HuH-7 (cell line): ENCODE data around the gene TMEM11.

ENCODE experiments used
- DNase-seq: peaks from one replicate; pipeline ENCODE4 v3.0.0; 2011; ENCODE audit warnings: low spot score

The TMEM11 gene

DNA sequence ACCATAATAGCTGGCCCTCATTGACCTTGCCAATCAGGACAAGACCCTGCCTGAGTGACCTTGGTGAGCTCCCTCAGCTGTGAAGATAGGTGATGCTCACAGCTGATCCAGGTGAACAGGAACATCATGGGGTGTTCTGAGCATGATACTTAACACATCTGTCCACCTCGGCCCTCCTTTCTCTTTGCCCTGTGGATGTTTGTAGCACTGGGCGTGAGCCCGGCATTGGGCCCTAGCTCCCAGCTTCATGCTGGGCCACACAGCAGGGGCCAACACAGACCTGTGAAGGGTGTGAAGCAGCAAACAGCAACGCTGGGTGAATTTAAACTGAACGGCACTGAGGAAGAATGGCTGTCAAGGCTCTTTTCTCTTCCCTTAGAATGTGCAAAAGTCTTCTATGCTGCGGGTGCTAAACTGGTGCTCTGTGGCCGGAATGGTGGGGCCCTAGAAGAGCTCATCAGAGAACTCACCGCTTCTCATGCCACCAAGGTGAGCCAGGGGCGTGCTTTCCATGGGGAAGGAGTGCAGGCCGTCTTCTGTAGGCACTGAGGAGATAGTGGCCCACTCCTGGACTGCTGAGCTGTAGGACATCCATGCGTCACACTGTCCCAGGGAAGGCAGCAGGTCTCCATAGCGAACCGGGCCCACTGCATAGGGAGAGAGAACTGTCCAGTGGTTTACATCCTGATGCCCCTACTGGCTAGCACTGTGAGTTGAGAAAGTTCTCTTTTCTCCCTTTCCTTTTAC lies 35.9 kb downstream of the TMEM11 start:
- DNase-seq: no peak

DNA sequence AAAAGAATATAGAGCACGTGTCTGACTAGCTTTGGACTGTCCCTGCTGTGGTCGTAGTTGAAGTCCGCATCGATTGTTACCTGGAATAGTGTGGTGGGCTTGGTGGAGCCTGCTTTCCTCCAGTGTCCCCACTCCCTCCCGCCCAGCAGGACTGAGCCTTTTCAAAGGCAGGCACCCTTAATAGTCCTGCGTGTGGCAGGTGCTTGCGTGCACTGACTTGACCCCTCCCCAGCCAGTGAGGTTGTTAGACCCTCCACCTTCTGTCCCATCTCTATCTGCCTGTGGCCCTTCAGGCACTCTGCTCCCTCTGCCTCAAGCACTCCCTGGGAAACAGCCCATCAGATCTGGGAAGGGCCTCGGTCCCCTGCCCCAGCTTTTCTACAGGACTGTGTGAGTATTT lies 36.6 kb downstream of the TMEM11 start:
- no peak for DNase-seq

DNA sequence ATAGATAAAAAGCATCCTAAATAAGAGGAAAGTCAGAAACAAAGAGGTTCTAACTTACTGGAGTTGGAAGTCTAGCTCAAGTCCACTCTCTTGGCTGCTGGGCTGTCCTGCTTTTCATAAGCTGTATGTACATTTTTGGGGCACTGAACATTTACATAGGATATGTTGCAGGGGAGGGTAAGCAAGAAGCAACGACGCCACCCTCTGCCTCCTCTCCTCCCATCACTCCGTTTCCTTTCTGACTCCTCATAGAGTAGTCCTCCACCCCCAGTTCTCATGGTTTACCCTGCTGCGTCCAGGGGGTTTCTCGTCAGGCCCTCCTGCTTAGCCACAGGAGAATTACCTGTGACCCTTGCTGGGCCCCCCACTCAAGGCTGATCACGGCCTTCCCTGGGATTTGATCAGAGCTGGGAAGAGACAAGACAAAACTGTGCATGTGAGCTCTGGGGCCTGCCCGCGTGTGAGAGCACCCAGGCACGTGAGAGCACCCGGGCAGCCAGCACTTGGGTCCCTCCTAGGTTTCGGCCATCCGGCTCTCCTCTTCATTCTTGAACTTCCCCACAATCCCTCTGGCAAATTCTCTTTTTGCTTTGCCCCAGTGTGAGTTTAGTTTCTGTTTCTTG lies 37.1 kb downstream of the TMEM11 start:
- no peak for DNase-seq

DNA sequence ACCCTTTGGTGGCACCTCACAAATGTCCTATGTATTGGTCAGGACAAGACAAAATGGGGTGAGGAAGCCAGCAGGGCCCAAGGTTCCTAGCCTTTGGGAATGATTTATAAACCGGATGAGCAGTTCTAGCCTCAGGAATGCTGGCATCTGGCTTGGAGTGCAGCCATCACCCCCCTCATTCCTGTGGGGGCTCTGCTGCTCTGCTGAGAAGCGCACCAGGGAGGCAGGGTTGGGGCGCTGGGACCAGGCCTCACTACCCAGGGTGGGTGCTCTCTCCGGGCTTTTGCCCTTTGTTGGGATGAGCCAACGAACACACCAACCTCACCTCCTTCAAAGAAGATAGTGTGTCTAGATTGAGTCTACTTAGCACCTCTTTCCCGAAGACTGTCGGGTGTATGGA lies 39.2 kb downstream of the TMEM11 start:
- no peak for DNase-seq

- no peak for DNase-seq
Observed at GRCh38 chr17:21174186-21174585, 39.8 kb downstream of the TMEM11 start.

DNA sequence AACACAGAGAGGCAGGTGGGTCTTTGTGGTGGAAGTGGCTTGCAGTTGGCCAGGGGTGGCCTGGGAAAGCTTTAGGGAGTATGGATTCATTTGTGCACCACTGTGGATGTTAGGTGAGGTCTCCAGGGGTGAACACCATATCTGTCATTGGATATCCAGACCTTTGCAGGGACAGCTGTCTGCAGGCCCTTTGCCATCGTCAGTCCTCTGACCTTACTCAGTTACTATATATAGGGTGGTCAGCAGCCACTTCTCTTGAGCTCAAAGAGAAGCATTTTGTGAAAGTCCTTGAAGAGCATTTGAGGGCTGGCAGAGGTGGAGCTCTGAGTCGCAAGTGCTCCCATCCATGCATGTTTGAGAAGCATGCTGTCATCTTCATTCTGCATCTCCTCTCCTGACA lies 40.4 kb downstream of the TMEM11 start:
- DNase-seq: no peak

DNA sequence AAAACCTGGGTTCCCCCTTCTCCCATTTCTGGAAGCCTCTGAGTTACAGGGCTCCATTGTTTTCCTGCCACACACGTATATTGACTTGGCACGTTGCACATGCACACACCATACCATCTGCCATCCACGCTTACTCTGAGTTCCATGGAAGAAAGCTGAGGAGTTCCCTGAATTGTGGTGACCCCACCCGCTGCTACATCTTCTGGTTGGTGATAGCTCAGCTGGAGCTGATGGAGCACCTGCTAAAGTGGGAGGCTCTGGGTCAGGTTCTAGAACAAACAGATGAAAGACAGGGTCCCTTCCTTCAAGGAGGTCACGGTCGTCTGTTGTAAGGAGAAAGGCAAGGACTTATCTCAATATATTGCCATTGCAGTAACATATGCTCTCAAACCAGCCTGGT lies 41.1 kb downstream of the TMEM11 start:
- no peak for DNase-seq

DNA sequence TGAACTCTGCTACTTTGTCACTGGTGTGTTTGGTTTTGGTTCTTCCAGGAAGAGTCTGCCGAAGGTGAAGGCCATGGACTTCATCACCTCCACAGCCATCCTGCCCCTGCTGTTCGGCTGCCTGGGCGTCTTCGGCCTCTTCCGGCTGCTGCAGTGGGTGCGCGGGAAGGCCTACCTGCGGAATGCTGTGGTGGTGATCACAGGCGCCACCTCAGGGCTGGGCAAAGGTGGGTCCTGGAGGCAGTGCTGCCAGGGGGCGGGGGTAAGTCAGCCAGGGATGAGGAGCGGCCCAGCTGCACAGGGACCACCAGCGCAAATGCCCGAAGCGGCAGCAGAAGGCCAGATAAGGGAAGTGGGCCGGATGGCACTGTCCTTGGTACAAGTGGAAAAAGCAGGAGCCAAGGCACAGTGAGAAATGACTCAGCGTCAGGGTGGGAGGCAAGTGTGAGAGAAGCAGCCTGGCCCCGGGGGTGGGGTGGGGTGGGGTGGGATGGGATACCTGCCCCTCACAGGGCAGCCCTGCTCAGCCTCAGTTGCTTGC lies 41.9 kb downstream of the TMEM11 start:
- no peak for DNase-seq

DNA sequence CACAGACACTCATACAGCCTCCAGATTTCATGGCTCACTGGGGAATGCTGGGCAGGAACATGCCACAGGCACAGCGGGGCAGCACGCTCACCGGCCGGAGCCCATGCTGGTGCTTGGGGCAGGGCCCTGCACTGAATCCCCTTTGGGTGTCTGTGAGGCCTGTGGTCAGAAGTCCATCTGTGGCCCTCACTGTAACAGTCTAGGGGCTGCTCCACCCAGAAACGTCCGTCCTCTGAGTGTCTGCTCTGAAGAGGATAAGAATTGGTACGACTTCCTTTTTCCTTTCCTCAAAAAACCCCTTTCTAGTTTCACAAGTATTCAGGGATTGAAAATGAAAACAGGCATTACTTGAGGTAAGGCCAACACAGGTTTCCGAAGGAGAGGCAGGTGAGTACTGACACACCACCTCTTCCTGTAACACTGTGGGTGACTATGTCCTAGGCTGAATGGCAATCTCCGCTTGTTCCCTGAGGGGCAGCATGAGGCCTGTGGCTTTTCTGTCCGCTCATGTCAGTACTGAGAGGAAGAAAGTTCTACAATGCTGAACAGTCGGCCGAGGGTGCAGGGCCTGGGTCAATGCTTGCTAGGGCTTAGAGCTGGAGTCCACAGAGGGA lies 42.5 kb downstream of the TMEM11 start:
- no peak for DNase-seq

DNA sequence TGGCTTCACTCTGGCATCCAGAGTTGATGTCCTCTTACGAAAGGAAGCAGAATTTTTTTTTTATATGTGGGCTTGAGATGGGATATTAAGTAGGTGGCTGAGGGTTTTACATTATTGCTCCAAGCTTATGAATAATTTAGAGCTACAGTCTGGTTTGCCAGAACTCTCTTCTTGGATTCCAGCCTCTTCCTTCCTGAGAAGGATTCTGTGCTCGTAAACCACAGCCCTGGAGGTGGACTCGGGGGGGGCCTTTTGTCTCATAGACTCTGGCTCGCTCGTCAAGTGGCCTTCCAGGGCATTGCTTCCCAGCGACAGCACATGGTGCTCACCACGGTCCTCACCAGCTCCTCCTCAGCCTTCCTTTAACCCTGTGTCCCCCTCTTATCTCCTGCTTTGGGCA lies 43.2 kb downstream of the TMEM11 start:
- DNase-seq: no peak

GRCh38 chr17:21169496-21169895 lies 44.5 kb downstream of the TMEM11 start:
- no peak for DNase-seq

- no peak for DNase-seq
Observed at GRCh38 chr17:21168555-21168865, 45.5 kb downstream of the TMEM11 start.

DNA sequence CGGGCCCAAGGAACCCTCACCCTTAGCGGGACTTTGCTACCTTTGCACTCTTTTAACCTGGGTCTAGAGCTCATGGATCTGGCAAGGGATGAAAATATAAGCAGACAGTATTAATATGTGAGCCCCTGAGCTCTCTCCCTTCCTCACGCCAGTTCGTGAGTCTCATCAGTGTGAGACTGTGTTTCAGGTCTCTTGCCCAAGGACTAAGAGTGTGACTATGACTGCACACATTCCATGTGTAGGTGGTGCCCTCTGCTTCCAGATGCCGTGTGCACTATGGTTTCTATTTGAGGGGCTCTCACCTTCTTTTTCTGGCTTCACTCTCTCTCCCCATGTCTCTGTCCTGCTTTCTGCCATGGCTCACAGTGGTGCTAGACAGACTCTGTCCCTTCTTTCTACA lies 46.7 kb downstream of the TMEM11 start:
- no peak for DNase-seq

DNA sequence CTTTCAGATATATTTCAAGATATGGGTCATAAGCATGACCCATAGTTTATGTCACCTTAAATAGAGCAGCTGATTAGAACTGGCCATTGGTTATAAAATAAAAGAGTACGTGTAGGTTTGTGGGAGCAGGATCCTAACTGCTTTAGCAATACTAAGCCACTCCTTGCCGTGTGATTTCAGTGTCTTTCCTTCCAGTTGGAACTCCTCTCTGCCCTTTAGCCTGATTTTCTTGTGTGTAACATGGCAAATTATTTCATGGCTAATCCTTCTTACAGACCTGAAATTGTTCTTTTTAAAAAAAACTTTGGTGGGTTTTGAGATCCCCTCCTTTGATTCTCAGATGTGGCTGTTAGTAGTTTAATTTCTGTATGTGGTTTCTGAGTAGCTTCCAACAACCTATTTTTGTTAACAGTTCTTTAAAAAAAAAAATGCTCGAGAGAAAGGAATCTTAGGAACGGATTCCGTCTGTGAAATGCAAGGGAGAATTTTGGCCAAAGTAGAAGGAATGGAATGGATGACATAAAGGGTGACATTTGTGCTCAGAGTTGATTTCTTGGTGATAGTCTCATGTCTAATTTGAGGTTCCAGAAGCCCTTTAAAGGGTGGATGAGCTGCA lies 47.3 kb downstream of the TMEM11 start:
- no peak for DNase-seq

- no peak for DNase-seq
Observed at GRCh38 chr17:21165922-21166594, 47.9 kb downstream of the TMEM11 start.

- DNase-seq: no peak
Observed at GRCh38 chr17:21164620-21165019, 49.3 kb downstream of the TMEM11 start.

- no peak for DNase-seq
Observed at GRCh38 chr17:21164216-21164615, 49.7 kb downstream of the TMEM11 start.

DNA sequence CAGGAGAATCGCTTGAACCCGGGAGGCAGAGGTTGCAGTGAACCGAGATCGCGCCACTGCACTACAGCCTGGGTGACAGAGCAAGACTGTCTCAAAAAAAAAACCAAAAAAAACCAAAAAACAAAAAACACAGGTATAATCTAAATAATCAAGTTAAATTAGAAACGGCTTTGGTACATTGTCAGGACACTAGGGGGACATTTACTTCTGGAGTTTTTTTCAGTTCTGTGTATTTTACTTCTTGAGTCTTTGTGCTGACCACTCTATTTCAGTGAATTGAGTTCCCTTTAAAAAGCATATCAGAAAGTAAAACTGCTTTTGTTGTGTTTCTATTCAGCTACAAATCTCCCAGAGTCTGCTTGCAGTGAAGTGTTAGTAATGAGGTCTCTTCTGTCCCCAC lies 50.9 kb downstream of the TMEM11 start:
- no peak for DNase-seq

DNA sequence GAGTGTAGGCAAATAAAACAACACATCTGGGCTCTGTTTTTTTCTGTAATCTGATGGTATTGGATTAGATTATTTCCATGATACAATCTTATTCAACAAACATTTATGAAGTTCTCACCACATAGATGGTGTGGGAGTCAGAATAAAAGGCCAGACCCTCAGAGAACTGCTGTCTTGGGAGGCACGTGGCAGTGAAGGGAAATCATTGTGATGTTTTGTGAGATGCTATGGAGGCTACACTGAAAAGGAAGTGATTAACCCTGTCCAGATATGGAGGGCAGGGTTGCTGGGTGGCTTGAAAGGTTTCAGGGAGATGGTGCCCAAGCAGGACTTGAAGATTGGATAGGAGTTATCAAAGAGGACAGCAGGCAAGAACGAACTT lies 51.6 kb downstream of the TMEM11 start:
- no peak for DNase-seq

DNA sequence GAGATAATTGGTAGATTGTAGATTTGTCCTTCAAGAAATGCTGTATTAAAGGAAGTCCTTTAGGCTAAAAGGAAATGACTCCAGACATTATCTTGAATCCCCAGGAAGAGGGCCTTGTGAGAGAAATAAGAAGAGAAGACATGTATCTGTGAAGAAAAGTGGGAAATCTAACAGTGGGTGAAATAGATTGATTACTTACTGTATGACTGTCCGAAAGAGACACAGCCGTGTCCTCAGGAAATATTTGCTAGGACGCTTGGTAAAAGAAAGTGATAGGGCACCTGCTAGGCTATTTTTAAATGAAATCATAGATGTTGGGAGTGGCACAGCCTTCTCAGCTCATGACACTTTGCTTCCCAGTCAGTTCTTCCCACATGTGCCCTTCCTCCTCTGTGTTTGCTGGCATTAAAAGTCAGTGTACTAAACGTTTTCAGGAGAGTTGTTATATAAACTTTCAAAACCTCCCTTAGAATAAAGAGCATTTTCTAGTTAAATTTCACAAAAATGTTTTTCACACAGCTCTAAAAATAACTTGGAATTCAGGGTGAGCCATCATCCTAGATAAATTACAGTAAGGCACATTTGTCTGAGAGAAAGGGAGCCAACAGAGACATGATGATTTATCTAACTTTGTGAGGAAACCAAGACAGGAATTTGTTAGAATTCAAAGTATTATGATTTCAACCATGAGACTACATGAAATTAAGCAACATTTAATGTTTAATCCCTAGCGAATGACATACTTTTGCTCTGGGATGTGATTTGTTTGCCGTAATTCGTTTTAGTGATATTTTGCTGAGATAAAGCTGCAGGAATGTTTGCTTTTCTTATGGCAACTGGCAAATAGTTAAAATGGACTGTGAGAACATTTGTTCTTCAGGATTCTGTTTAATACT lies 52.2 kb downstream of the TMEM11 start:
- no peak for DNase-seq

GRCh38 chr17:21160401-21160800 lies 53.6 kb downstream of the TMEM11 start:
- no peak for DNase-seq
